GM18858 (cell line): ENCODE results near the gene UNC93B1.

ENCODE experiments used
- ATAC-seq: cut with Tn5 transposase; IDR thresholded peaks from one replicate; pipeline ENCODE4 v1.9.1; 2021; ENCODE audit not compliant: unreplicated experiment

The UNC93B1 gene

DNA sequence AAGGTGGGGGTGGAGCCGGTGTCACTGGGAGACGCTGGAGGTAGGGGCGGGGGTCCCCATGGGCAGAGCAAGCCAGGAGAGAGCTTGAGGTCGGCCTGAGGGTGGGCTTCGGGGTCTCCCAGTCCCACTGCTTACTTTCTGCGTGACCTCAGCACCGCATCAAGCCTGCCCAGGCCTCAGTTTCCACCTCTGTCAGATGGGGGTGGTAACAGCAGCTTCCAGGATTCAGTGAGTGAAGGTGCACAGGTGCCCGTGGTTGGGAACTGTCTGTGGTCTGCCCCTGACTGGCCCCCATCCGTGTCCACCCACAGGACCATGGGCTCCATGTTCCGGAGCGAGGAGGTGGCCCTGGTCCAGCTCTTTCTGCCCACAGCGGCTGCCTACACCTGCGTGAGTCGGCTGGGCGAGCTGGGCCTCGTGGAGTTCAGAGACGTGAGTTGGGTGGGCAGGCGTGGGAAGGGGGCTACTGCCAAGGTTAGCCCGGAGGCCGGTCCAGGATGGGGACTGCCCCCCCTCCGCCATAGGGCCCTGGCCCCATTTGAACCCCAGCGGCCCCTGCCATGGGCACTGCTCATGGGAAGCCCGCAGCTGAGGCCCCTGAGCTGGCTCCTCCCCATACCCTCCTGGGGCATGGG, 37.2 kb upstream of the UNC93B1 start:
- no peak for ATAC-seq

DNA sequence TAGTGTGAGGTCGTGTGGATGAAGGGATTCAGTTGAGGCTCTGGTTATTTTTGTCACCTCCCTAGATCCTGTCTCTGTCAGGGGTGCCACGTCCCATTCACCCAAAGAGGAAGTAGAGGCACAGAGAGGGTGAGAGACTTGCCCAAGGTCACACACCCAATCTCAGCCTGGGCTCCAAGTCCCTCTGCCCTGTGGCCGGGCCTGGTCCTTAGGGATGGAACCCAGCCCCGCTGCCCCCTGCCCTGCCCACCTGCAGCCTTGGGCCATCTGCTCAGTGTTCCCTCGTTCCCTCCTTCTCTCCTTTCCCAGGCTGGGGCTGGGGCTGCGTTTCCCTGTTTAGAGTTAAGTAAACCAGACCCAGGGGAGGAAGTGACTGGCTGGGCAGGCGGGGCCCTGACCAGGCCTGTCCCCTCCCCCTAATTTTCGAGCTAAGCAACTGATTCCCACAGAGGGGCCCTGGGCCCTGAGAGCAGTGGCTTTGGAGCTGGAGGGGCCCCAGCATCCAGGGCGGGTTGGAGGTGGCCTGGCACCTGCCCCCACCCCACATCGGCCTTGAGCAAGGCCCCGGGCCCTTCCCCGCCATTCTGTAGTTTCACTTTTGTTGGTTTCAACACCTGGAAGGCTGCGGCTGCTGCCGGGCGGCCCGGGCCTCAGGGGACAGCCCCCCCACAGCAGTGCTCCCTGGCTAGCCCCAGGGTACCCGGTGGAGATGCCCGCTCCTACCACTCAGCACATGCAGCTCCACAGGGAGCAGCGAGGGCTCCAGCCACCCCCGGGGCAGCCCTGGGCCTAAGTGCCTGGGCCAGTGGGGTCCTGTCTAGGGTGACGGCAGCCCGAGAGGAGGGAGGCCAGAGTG, 36.4 kb upstream of the UNC93B1 start:
- no peak for ATAC-seq

DNA sequence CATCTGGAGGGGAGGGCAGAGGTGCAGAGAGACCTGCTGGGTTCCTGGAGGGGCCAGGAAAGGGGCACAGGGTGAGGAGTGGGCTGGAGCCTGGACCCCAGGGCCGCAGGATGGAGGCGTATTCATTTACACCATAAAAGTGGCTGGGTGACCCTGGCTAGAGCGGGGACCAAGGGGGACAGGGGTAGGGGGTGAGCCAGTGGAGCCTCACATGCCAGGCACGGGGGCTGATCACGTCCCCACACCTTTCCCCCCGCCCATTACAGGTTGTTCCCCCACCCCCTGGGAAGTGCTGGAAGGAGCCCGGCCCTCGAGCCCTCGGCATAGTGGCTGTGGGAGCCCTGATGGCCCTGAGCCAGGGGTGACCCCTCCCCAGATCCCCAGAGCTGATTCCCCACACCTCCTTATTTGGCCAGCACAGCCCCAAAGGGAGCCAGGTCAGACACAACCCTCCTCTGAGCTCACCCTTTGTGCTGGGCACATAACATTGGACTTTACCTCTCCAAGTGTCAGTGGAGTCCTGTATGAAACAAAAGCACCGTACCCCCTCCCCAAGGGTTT, 35.7 kb upstream of the UNC93B1 start:
- no peak for ATAC-seq

DNA sequence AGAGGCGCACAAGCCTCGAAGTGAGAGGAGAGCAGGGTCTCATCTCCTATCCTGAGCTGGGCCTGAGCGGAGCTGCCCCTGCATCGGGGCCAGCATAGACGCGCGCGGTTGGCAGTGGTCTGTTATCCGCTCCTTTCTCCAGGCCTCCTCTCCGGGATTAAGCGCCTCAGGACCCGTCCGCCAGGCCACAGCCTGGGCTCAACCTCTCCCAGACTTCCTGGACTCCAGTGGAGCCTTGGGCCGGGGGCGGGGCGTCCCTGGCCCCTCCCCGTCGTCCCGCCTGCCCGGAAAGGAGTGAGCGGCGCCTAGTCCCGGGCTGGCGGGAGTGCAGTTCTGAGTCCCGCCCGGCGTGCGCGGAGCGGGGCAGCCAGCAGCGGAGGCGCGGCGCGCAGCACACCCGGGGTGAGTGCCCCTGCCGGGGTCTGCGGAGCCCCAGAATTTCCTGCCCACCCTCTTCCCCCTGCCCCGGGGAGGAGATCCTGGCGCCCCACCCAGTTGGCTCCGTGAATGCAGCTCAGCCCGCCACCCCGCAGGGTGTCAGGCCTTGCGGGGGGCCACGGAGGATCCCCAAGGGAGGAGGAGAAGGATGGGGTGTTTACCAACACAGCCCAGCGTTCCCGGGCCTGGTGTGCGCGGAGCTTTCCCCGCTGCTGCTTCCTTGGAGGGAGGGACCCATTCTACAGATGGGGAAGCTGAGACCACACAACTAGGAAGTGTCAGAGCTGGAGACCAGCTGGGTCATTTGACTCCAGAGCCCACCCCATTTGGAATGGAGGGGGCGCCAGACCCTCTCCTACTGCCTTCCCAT, 35.0 kb upstream of the UNC93B1 start, which contains the start of gene TCIRG1:
TCIRG1 (plus strand) TSS at position 308 of the 808 bp plus-strand sequence. CDS start 2,247 bp downstream, outside the sequence.
- ATAC-seq = no peak

DNA sequence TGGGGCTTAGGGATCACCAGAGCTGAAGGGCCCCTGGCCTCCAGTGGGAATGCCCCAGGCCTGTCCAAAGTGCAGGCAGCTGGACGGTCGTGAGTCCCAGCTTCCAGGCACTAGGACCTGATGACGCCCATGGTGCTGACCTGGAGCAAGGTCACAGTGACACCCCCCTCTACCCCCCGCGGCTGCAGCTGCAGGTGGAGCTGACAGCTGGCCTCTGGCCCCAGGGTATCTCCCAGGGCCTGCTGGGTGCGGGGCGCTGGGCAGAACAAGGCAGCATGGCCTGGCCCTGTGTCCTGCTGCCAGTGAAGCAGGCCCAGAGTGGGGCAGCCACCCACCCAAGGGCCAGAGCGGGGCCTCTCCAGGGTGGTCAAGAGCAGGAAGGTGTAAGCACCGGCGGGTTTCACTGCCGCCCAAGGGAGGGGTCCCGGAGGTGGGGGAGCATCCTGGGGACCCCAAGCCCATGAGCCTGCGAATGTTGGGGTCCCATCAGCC, 34.4 kb upstream of the UNC93B1 start:
- ATAC-seq = no peak

DNA sequence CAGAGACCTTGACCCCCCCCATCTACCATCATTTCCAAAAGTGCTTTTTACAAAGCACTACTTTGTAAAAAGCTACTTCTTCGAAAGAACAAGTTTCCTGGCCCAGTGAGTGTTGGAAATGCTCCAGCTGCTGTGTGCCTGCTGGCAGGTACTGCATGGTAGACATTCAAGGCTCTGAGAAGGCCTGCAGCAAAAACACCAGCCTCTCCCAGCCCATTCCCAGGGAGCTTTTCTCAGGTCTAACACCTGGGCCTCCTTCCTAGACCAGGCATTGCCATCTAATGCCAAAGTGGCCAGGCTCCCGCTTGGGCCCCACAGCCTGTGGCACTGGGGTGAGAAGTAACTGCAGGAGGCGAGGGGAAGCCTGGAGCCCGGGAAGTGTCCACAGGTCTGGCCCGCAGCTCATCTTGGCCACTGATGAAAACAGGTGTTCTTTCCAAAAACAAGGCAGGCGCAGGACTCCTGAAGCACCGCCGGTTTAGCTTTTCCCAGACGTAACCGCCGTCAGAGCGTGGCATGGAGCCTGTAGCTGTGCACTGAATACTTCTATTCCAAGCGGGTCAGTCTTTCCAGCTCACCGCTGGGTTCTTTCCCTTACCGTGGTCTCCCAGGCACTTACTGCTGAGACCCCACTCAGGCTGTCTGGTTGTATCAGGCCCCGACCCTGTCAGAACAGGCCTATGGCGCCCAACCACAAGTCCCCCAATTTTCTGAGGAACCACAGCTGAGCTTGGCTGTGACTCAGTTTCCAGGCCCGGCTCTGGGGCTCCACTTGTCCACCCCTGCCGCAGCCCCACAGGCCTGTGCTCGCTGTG, 33.7 kb upstream of the UNC93B1 start:
- ATAC-seq = no peak

DNA sequence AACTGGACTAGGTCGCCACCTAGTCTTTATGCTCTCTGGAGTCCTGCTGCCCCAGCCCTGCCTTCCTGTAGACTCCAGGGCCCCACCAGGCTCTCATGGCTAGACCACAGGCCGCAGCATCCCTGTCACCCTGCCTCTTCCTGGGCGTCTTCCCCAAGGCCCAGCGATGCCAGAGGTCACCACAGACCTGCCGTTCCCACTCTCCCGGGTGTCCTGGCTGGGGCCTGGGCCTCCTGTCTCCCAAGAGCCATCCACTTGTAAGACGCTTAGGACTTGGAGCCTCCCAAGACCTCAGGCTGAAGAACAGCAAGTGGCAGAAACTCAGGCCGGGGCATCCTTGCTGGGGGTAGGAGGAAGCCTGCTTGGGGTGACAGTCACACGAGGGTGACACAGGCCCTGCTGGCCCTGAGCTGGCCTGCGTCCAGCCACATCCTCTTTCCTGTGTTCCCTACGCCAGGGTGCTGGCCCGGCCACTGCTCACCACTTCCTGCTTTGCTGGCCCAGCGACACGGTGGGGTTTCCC, 32.9 kb upstream of the UNC93B1 start:
- no peak for ATAC-seq

DNA sequence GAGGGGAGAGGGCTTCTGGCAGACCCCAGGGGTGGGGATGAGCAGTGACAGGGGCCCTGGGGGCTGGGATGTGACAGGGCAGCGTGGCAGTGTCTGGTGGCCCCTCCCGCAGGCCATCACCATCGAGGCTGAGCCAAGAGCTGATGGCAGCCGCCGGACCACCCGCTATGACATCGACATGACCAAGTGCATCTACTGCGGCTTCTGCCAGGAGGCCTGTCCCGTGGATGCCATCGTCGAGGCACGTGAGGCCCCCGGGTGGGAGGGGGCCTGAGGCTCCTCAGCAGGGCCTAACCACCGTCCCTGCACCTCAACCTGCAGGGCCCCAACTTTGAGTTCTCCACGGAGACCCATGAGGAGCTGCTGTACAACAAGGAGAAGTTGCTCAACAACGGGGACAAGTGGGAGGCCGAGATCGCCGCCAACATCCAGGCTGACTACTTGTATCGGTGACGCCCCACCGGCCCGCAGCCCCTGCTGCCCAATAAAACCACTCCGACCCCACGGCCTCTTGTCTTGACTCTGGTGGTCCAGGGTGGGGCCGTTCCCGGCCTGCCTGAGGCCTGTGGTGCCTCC, 32.3 kb upstream of the UNC93B1 start:
- no peak for ATAC-seq

DNA sequence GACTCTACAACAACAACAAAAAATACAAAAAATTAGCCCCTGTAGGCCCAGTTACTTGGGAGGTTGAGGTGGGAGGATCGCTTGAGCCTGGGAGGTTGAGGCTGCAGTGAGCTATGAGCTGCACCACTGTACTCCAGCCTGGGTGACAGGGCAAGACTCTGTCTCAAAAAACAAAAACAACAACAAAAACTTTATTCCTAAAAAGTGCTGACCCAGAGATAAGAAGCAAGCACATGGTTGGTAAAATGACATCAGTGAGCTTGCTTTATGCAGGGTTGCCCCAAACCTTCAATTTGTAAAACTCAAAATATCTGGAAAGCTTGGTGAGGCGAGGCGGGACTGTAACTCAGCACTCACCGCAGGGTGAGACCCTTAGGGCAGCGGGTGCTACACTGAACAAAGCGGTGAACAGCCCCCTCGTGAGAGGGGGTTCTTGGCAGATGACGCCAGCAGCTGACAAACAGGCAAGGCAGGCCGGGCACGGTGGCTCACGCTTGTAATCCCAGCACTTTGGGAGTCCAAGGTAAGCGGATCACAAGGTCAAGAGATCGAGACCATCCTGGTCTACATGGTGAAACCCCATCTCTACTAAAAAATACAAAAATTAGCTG, 31.5 kb upstream of the UNC93B1 start:
- ATAC-seq = no peak

DNA sequence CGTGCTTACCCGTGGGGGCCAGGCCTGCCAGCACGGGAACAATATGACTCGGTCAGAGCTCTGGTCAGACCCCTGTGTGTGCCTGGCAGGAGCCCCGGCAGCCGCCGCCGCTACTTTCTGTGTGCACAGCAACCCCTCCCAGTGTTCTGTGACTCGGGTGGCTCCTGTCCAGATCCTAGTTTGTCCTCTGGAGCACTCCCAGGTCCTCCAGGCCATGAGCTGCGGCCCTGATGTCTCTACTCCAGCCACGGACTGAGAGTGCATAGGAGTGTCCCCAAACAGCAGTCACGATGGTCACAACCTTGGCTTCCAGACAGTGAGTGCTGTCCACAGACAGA, 29.8 kb upstream of the UNC93B1 start:
- no peak for ATAC-seq

DNA sequence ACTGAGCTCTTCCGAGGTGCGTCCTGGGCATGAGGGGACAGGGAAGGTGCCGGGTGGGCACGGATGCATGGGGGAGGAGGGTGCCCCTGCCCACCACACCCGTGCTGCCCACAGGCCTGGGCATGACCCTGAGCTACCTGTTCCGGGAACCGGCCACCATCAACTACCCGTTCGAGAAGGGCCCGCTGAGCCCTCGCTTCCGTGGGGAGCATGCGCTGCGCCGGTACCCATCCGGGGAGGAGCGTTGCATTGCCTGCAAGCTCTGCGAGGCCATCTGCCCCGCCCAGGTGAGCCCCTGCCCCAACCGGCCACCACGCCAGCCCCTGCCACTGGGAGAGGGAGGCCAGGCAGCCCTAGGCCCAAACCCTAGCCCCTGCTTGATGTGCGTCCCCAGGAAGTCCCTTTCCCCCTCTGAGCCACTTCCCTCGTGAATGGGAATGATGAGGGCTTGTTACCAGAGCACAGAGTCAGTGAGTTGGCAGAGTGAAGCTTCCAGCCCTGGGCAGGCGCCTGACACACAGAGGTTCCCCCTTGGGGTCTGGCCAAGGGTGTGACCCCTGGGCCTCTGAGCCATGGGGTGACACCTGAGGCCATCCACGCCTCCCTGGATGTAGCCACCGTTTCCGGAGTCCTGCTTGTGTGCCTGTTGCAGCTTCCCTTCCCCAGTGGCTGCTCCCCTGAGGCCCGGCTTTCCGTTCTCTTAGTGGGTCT, 29.3 kb upstream of the UNC93B1 start:
- no peak for ATAC-seq

DNA sequence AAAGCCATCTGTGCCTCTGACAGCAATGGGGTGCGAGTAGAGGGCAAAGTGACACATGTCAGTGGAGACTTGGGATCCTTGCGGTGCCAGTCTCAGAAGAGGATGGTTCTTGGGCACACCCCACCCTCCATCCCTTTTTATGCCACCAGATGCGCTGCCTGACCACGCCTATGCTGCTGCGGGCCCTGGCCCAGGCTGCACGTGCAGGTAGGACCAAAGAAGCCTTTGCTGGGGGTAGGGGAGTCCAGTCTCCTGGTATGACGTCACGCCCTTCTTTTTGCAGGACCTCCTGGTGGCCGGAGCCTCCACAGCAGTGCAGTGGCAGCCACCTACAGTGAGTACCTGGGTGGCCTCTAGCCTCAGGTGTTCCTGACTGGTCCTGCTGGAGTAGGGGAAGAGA, 28.1 kb upstream of the UNC93B1 start:
- ATAC-seq = no peak

DNA sequence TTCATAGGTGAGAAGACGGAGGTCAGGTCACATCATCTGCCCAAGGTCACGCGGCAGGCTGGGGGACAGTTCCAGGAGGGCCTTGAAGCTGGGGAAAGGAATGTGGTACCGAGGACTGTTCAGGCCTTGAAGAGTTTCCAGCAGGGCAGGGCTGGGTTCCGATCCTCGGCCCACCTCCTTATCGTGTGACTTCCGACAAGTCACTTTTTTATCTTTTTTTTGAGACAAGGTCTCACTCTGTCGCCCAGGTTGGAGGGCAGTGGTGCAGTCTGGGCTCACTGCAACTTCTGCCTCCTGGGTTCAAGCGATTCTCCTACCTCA, 27.2 kb upstream of the UNC93B1 start:
- ATAC-seq = no peak

DNA sequence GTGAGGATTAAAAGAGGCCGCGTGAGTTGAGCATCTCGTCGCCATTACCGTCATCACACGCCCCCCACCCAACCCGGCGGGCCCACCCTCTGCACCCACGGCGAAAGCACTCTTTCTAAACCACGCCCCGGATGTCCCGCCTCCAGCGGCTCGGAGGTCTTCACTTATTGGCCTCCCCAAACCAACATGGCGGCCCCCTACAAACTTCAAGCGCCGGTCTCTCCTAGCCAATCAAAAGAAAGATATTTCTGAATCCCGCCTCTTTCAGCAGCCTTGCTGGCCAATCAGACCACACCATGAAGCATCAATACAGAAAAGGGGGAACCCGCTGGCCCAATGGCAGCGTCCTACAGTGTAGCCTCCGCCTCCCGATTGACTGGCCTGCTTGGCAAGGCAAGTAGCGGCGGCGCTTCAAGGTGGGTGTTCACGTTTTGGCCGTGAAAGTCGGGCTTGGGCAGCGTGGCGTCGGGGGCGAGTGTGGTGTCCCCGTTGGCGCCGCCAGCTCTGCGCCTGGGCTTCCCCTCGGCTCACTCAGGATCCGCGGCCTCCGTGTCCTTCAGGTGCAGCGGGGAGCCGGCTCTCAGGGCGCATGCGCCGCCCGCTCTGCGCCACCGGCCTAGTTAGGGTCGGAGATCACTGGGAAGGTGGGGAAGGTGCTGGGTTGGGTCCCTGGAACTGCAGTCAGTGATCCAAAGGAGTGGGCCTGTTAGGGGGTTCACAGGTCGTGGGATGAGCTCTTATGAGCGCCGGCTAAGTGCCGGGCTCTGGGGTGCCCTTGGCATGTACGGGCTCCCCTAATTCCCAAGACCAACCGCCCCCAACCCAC, 26.6 kb upstream of the UNC93B1 start, which contains the start of gene NDUFS8:
NDUFS8 (plus strand) TSS at position 364 of the 826 bp plus-strand sequence. CDS start 1,471 bp downstream, outside the sequence.
- peak; percentile 88 for ATAC-seq

DNA sequence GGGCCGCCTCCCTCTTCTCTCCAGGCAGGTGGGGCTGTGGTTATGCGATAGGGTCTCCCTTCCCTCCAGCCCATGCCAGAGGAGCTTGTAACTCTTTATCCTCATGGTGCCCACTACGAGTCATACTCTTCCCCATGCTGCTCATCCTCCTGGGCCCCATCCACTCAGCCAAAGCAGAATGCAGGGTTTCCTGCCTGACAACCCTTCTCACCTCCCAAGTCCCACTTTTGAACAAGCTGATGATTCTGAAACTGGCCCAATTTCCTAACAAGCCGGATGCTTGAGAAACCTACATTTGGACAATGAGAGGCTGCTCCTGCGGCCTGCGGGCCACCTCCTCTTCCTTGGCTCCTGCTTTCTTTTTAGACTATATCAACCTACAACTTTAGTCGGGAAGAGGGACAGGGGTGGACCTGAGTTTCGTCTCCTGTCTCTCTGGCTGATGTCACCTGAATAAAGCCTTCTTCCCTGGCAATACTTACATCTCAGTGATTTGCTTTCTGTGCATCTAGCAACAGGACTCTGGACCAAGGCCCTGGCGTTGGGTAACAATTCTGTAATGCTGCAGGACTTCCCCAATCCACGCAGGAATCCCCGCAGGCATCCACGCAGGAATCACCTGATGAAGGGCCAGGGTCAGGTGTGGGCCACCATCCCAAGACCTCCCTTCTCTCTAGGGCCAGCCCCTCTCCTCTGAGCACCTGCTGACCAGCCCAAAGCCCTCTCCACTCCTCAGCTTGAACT, 25.1 kb upstream of the UNC93B1 start:
- ATAC-seq = no peak

DNA sequence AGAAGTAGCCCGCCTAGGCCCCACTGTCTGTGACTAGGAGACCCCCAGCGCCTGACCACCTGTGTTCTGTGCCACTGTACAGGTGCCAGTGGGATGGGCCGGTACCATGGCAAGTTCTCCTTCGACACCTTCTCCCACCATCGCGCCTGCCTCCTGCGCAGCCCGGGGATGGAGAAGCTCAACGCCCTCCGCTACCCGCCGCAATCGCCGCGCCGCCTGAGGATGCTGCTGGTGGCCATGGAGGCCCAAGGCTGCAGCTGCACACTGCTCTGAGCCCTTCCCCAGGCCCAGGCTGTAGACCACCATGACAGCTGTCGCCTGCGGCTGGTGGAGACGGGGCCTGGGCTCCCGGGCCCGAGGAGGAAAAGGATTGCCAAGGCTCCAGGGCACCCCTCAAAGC, 23.8 kb upstream of the UNC93B1 start:
- no peak for ATAC-seq

DNA sequence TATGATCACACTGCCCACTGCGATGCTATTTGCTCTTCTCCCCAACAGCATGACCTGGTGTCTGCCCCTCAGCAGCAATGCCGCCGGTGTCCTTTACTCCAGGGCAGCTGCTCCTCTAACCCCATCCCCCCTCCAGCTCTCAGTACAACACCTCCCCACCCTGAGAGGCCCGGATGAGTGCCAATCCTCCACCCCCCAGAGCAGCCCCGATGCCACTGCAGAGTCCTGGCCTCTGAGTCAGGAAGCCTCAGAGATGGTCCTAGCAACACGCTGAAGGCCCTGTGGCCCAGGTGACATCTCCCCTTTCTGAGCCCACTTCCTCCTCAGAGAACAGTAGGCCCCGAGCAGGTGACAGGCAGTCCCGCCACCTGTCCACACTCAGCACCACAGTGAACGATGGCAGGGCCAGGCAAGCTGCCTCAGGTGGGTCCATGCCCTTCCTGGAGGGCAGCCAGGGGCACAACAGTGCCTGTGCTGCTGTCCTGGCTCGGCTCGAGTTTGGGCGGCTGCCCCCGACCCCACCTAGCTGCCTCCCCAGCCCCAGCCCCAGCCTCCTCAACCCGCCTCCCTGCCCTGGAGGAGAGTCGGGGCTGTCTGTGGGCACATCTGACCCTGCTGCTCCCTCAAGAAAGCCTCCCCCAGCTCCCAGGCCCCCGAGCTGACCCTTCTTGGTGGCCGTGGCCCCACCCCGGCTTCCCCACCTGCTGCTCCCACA, 22.7 kb upstream of the UNC93B1 start:
- no peak for ATAC-seq
